H9 (cell line): Measurements from ENCODE around the gene ZNF236. TPM values are rescaled to one million over a fixed set of nuclear protein-coding genes. Genes with fewer than 3 reads are reported as not detected.

ENCODE experiments used
- DNase-seq: peaks from one replicate; pipeline ENCODE4 v3.0.0-alpha.2; 2017
- H2AFZ ChIP-seq: one replicate; pipeline ENCODE4 v1.6.1; 2013; ENCODE audit warnings: mild to moderate bottlenecking, low read length, control low read depth, moderate library complexity
- H2AK5ac ChIP-seq: 2 replicates; pipeline ENCODE4 v1.6.1; 2013; ENCODE audit warnings: low read length, control low read depth, mixed read lengths; ENCODE audit not compliant: insufficient read length
- H2BK120ac ChIP-seq: one replicate; pipeline ENCODE4 v1.6.1; 2013; ENCODE audit warnings: low read depth, mild to moderate bottlenecking, low read length, control low read depth, inconsistent platforms; ENCODE audit not compliant: poor library complexity, severe bottlenecking
- H2BK12ac ChIP-seq: 2 replicates; pipeline ENCODE4 v1.6.1; 2013; ENCODE audit warnings: low read length, control low read depth, mixed read lengths, low read depth; ENCODE audit not compliant: insufficient read length
- H2BK15ac ChIP-seq: 2 replicates; pipeline ENCODE4 v1.6.1; 2013; ENCODE audit warnings: low read depth, low read length, control low read depth
- H2BK20ac ChIP-seq: one replicate; pipeline ENCODE4 v1.6.1; 2013; ENCODE audit warnings: low read depth, mild to moderate bottlenecking, low read length, control low read depth, inconsistent platforms; ENCODE audit not compliant: poor library complexity, severe bottlenecking
- H2BK5ac ChIP-seq: 2 replicates; pipeline ENCODE4 v1.6.1; 2013; ENCODE audit warnings: low read length, control low read depth, mixed read lengths; ENCODE audit not compliant: insufficient read length
- H3K14ac ChIP-seq: 2 replicates; pipeline ENCODE4 v1.6.1; 2013; ENCODE audit warnings: low read length, control low read depth; ENCODE audit not compliant: insufficient read depth
- H3K18ac ChIP-seq: 2 replicates; pipeline ENCODE4 v1.6.1; 2013; ENCODE audit warnings: low read depth, mild to moderate bottlenecking, mixed read lengths, low read length, control low read depth; ENCODE audit not compliant: insufficient read length
- H3K23ac ChIP-seq: 2 replicates; pipeline ENCODE4 v1.6.1; 2013; ENCODE audit warnings: low read length, control low read depth, mixed read lengths, low read depth; ENCODE audit not compliant: insufficient read length
- H3K23me2 ChIP-seq: 2 replicates; pipeline ENCODE4 v1.6.1; 2013; ENCODE audit warnings: low read depth, mild to moderate bottlenecking, mixed read lengths, low read length, control low read depth; ENCODE audit not compliant: insufficient read length, poor library complexity, severe bottlenecking
- H3K27ac ChIP-seq: 2 replicates; pipeline ENCODE4 v1.5.1; 2013; ENCODE audit warnings: low read length, control low read depth, mixed read lengths, low read depth; ENCODE audit not compliant: insufficient read length
- H3K27me3 ChIP-seq: 2 replicates; pipeline ENCODE4 v1.6.1; 2013; ENCODE audit warnings: low read length, control low read depth, inconsistent platforms; ENCODE audit not compliant: insufficient read depth
- H3K4ac ChIP-seq: 2 replicates; pipeline ENCODE4 v1.6.1; 2013; ENCODE audit warnings: low read depth, mild to moderate bottlenecking, control low read depth, inconsistent platforms, low read length, moderate library complexity
- H3K4me1 ChIP-seq: 2 replicates; pipeline ENCODE4 v1.6.1; 2013; ENCODE audit warnings: low read length, control low read depth, inconsistent platforms; ENCODE audit not compliant: insufficient read depth
- H3K4me2 ChIP-seq: 2 replicates; pipeline ENCODE4 v1.6.1; 2013; ENCODE audit warnings: low read length, control low read depth, mixed read lengths; ENCODE audit not compliant: insufficient read length, insufficient read depth
- H3K56ac ChIP-seq: 2 replicates; pipeline ENCODE4 v1.6.1; 2013; ENCODE audit warnings: low read depth, mild to moderate bottlenecking, mixed read lengths, low read length, control low read depth; ENCODE audit not compliant: insufficient read length
- H3K79me1 ChIP-seq: 2 replicates; pipeline ENCODE4 v1.6.1; 2013; ENCODE audit warnings: low read depth, mild to moderate bottlenecking, moderate library complexity, low read length, control low read depth, inconsistent platforms; ENCODE audit not compliant: insufficient read depth, poor library complexity, severe bottlenecking
- H3K79me2 ChIP-seq: 2 replicates; pipeline ENCODE4 v1.6.1; 2013; ENCODE audit warnings: low read length, control low read depth, inconsistent platforms; ENCODE audit not compliant: insufficient read depth
- H3K9ac ChIP-seq: 2 replicates; pipeline ENCODE4 v1.6.1; 2013; ENCODE audit warnings: low read length, control low read depth, mixed read lengths; ENCODE audit not compliant: insufficient read length; ENCODE audit errors: extremely low read depth
- H3K9me3 ChIP-seq: one replicate; pipeline ENCODE4 v1.6.1; 2013; ENCODE audit warnings: low read depth, low read length, inconsistent platforms; ENCODE audit not compliant: control insufficient read depth
- H3T11ph ChIP-seq: one replicate; pipeline ENCODE4 v1.6.1; 2013; ENCODE audit warnings: mild to moderate bottlenecking, low read length, control low read depth, inconsistent platforms
- H4K20me1 ChIP-seq: one replicate; pipeline ENCODE4 v1.6.1; 2013; ENCODE audit not compliant: control insufficient read depth, insufficient read length, insufficient read depth
- H4K5ac ChIP-seq: 2 replicates; pipeline ENCODE4 v1.6.1; 2013; ENCODE audit warnings: low read depth, mild to moderate bottlenecking, mixed read lengths, low read length, control low read depth; ENCODE audit not compliant: insufficient read length
- H4K8ac ChIP-seq: replicated peaks from 2 replicates; pipeline ENCODE4 v1.6.1; 2013; ENCODE audit warnings: low read length, control low read depth, mixed read lengths, low read depth; ENCODE audit not compliant: insufficient read length
- H4K91ac ChIP-seq: 2 replicates; pipeline ENCODE4 v1.6.1; 2013; ENCODE audit warnings: low read depth, mild to moderate bottlenecking, moderate library complexity, mixed read lengths, low read length, control low read depth; ENCODE audit not compliant: insufficient read length
- H3K27ac Mint-ChIP-seq, 3 experiments: 2 replicates in 2 of 3; 3 replicates in 1 of 3; pipeline ENCODE4 v1.8.0; 2020 to 2021; ENCODE audit warnings: mixed read lengths in 3 of 3, mild to moderate bottlenecking in 1 of 3, moderate library complexity in 1 of 3
- H3K27me3 Mint-ChIP-seq: 2 replicates; pipeline ENCODE4 v1.8.0; 2021; ENCODE audit warnings: low read depth, mild to moderate bottlenecking, moderate library complexity, mixed read lengths
- H3K36me3 Mint-ChIP-seq, 3 experiments: 2 replicates in 2 of 3; 3 replicates in 1 of 3; pipeline ENCODE4 v1.8.0; 2020 to 2021; ENCODE audit warnings: low read depth in 3 of 3, mixed read lengths in 3 of 3; ENCODE audit not compliant: insufficient read depth in 1 of 3
- H3K4me1 Mint-ChIP-seq, 2 experiments: 2 replicates each; pipeline ENCODE4 v1.8.0; 2020; ENCODE audit warnings: mixed read lengths in 2 of 2
- H3K4me3 Mint-ChIP-seq, 2 experiments: 2 replicates in 1 of 2; 3 replicates in 1 of 2; pipeline ENCODE4 v1.8.0; 2020 to 2021; ENCODE audit warnings: mild to moderate bottlenecking in 2 of 2, mixed read lengths in 2 of 2, moderate library complexity in 1 of 2
- H3K9me3 Mint-ChIP-seq, 2 experiments: 2 replicates in 1 of 2; 3 replicates in 1 of 2; pipeline ENCODE4 v1.8.0; 2020; ENCODE audit warnings: mild to moderate bottlenecking in 2 of 2, mixed read lengths in 2 of 2, moderate library complexity in 1 of 2
- CTCF ChIP-seq: fragments of 200-600 bp; sonication (generic); conservative IDR thresholded peaks from 3 replicates; pipeline ENCODE4 v1.8.0; 2021; ENCODE audit warnings: antibody characterized with exemption, mild to moderate bottlenecking
- WGBS: extraction: QIAGEN DNeasy Blood & Tissue Kit; methylation state at CpG from one replicate; pipeline ENCODE4 v1.1.7; 2013; ENCODE audit warnings: missing lambda C conversion rate, low lambda C conversion rate, mixed read lengths; ENCODE audit not compliant: insufficient read length; ENCODE audit errors: extremely low coverage; 5-methylcytosine and 5-hydroxymethylcytosine counted together
- total RNA-seq: library from RNA; stranded (reverse); gene quantifications from 2 replicates; pipeline ENCODE4 v1.2.1, GENCODE V29; 2021

ZNF236 gene
- total RNA-seq, 1 experiment from 2014 or later: 16.0 TPM

DNA sequence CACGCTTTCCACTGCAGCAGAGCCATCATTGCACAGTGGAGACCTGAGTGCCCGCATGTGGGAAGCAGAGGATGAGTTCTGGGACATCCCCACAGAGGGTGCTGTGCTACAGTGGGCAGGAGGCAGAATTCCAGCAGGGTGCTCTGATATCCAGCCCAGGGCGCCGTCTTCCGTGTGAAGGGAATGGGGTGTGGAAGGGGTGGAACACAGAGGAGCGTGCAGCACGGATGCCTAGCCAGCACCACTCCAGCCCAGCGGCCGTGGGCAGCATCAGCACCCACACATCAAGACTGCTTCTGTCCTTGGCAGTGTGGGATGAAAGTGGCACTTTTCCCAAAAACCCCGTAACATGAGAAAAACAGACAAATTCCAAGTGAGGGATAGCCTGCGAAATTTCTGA, 134.3 kb downstream of the ZNF236 start:
- Histone ChIP-seq H2BK15ac (no peak overlapping the region), H2BK120ac (no peak overlapping the region), H4K91ac (no peak overlapping the region), H4K20me1 (no peaks in the 10 kb centered on the region), H2AFZ (no peak overlapping the region), H2AK5ac (no peak overlapping the region), H3K27me3 (no peaks in the 10 kb centered on the region), H4K8ac (no peak overlapping the region), H3K79me2 (no peaks in the 10 kb centered on the region), H3K14ac (no peak overlapping the region), H2BK12ac (no peak overlapping the region), H2BK20ac (no peak overlapping the region), H3K23ac (no peak overlapping the region), H3K18ac (no peak overlapping the region), H3K4ac (no peak overlapping the region), H3K9ac (no peak overlapping the region), H3K9me3 (no peaks in the 10 kb centered on the region), H3K23me2 (no peaks in the 10 kb centered on the region), H2BK5ac (no peak overlapping the region), H4K5ac (no peak overlapping the region), H3K27ac (no peak overlapping the region), H3K79me1 (no peaks in the 10 kb centered on the region), H3K4me1 (no peaks in the 10 kb centered on the region), H3K56ac (no peak overlapping the region), H3K4me2 (no peak overlapping the region), H3T11ph (no peak overlapping the region)
- Mint-ChIP-seq H3K4me1 (peaks cover 0 to 3% of the 10 kb centered on the region in 2 experiments; a peak in 1 of 4 replicates), H3K27ac (peak overlapping the region in 1 of 3 experiments; percentile 68; a peak in 1 of 7 replicates), H3K4me3 (no peak overlapping the region; a peak in 1 of 5 replicates), H3K27me3 (no peaks in the 10 kb centered on the region), H3K9me3 (peaks cover 0 to 2% of the 10 kb centered on the region in 2 experiments; a peak in 2 of 5 replicates), H3K36me3 (peaks cover 7 to 54% (median 37%) of the 10 kb centered on the region in 3 experiments)
- DNase-seq: no peak
- WGBS: no CpG with 5 or more reads among the region's 11 CpGs
- no peak for TF ChIP-seq CTCF
